HG03354 (cell line): ENCODE measurements around the gene SOX8.

Experiments used
- ATAC-seq: cut with Tn5 transposase; IDR thresholded peaks from one replicate; pipeline ENCODE4 v1.9.1; 2021; ENCODE audit warnings: mild to moderate bottlenecking; ENCODE audit not compliant: unreplicated experiment, poor library complexity, severe bottlenecking

SOX8 gene

GRCh38 chr16:999677-1000076 lies 18.1 kb downstream of the SOX8 start:
- no peak for ATAC-seq

- ATAC-seq: no peak
Measured at GRCh38 chr16:1000608-1001007, 19.0 kb downstream of the SOX8 start.

DNA sequence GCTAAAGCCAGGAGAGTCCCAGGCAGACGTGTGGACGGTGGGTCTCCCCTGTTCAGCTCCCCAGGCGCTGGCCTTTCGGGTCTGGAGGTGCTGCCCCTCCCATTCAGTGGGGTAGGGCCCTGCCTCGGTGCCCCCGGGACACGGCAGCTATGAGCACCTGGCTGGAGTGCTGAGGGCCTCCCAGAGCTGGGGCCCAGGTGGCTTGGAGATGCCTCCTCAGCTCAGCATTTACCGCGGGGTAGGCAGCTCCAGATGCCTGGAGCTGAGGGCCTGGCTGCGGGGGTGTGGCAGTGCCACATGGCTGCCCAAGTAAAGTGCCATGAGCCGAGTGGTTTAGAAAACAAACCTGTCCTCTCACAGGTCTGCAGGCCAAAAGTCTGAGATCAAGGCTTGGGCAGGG lies 19.5 kb downstream of the SOX8 start:
- ATAC-seq: no peak

- no peak for ATAC-seq
Measured at GRCh38 chr16:1002399-1003166, 21.0 kb downstream of the SOX8 start.

DNA sequence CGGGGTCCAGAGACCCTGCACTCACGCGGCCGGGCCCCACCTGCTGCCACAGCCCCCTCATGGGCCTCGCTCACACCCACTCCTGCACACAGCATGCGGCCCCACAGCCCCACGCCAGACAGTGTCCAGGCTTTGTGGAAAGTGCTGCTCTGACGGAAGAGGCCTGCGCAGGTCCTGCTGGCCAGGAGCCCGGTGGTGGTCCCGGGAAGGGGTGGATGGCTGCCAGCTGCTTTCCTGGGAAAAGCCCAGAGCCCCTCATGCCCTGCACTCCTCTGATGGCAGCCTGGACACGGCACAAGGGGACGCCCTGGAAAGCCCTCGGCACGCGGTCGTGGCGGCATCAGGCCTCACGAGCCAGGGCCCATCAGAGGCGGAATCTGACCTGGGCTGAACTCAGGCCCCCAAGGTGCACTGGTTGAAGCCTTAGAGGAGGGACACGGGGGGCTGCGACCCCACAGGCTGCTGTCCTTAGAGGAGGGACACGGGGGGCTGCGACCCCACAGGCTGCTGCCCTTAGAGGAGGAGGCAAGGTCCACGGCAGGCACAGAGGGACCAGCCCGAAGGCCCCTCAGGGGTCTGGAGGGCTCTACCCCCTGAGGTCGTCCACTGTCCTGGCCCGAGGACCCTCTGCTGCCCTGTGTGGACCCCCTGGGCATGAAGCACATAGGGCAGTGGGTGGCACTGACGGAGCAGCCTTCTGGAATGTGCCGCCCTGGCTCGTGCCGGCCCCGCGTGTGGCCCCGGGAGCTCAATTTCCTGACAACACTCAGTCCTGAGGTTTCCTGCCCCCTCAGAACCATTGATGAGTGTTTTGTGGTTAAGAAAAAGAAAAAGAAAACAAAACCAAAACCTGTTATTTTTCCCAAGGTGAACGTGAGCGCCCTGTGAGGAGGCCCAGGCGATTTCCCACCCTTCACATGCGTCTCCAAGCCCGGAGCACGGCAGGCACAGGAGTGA lies 22.1 kb downstream of the SOX8 start:
- ATAC-seq: no peak

DNA sequence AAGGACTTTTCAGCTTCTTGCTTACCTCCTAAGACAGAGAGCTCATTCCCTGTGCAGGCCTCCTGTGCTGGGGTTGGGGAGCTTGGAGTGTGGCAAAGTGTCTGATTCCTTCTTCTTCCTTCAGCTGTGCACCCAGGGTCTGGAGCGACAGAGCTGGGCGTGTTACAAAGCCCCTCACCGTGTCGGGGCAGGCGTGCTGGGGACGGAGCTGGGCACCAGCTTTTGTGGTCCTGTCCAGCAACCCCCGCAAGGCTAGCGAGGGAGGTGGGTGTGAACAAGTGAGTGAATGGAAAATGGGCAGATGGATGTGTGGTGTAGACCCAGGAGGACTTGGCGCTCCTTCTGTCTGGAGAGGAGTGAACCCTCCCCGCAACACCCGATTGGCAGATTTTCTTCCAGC lies 23.7 kb downstream of the SOX8 start:
- ATAC-seq: no peak

- no peak for ATAC-seq
Measured at GRCh38 chr16:1006781-1007180, 25.2 kb downstream of the SOX8 start.

DNA sequence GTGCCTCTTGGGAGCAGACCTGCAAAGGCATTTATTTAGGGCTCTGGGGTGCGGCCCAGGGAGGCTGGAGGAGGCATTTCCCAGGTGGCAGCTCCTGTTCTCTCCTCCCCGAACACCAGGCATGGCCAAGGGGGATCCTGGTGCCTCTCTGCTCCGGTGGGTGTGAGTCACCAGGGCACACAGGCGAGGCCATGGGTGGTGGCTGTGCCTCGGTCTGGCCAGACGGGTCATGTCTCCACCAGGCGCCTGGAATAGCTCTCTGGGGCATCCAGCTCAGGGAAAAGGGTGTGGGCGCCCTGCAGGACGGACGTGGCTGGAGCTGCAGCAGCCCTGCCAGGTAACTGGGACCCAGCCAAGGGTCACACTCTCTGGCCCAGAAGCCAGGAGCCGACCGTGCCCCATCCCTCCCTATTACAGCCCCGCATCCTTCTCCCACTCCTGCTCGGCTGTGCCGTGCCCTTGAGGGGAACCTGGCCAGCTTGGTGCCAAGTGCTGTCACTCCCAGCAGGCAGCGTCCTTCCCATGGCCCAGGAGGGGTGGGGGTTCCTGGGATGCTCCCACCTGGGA lies 25.8 kb downstream of the SOX8 start:
- ATAC-seq: no peak

GRCh38 chr16:1008085-1008484 lies 26.5 kb downstream of the SOX8 start:
- no peak for ATAC-seq

GRCh38 chr16:1009358-1010150 lies 28.0 kb downstream of the SOX8 start:
- no peak for ATAC-seq

GRCh38 chr16:1010251-1010650 lies 28.7 kb downstream of the SOX8 start:
- no peak for ATAC-seq

- ATAC-seq: no peak
Measured at GRCh38 chr16:1010815-1011214, 29.2 kb downstream of the SOX8 start.

DNA sequence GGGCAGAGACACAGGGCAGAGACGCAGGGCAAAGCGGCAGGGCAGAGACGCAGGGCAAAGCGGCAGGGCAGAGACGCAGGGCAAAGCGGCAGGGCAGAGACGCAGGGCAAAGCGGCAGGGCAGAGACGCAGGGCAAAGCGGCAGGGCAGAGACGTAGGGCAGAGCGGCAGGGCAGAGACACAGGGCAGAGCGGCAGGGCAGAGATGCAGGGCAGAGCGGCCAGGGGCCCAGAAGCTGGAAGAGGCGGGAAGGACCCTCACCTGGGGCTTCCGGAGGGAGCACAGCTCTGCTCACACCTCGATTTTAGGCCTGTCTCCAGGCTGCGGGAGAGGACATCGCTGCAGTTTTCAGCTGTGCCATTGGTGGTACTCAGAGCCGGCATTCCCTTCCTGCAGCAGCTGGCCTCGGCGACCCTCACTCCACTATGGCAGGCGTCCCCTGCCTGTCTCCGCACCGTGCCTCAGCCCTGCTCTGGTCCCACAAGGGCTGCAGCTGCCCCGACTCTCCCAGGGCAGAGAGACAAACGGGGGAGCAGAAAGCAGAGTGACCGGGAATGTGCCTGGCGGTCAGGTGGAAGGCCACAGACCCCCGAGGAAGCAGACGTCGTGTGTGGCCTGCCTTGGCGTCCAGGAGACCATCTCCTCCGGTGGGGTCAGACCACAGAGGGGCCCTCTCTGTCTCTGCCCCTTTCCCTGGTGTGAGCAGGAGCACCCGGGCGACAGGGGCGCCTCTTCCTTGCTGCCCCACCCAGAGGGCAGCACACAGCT lies 29.9 kb downstream of the SOX8 start:
- no peak for ATAC-seq

DNA sequence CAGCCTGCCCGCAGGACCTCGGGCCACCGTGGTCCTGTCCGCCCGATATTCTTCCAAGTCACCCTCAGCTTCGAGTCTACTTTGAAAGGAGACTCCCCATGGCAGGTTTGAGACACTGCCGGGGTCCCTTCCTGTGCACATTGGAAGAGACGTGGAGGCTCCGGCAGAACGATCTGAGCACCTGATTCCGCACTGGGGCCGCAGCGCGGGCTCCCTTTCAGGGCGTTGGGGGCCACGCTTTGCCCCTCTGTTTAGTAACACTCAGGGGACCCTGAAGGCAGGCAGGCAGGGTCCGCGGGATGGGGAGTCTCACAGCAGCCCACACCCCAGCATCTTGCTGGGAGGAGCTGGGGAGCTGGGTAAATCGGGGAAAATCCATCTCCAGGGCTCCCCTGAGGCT lies 30.6 kb downstream of the SOX8 start:
- ATAC-seq: no peak

- no peak for ATAC-seq
Measured at GRCh38 chr16:1012722-1013592, 31.4 kb downstream of the SOX8 start.

DNA sequence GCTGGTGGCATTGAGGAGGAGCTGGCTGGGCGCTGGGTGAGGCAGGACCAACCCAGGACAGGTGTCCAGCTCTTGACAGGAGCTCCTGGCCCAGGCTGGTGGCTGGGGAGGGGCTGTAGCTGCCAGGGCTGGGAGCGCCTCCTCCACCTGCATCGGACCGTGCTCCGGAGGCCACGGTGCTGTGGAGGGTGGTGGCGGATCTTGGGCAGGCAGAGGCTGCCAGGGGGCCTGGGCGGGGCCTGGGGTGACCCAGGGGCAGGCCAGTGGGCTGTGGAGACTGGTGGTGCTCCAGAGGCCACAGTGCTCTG lies 32.0 kb downstream of the SOX8 start:
- no peak for ATAC-seq

DNA sequence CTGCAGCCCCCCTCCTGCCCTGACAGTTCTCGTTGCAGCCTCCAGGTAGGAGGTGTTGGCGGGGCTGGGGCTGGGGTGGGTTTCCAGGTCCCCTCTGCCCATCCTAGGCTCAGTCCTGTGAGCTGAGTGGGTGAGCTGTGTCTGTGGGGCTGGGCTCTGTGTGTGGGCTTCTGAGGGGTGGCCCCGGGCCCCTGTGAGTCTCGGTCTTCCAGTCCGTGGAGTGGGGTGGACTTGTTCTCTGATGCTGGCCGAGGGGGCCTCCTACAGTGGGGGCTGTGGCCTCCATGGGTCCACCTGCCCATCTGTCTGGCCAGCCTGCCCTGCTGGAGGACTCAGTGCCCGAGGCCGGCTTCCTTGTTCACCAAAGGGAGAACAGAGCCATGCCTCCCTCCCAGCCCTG lies 32.7 kb downstream of the SOX8 start:
- ATAC-seq: no peak

DNA sequence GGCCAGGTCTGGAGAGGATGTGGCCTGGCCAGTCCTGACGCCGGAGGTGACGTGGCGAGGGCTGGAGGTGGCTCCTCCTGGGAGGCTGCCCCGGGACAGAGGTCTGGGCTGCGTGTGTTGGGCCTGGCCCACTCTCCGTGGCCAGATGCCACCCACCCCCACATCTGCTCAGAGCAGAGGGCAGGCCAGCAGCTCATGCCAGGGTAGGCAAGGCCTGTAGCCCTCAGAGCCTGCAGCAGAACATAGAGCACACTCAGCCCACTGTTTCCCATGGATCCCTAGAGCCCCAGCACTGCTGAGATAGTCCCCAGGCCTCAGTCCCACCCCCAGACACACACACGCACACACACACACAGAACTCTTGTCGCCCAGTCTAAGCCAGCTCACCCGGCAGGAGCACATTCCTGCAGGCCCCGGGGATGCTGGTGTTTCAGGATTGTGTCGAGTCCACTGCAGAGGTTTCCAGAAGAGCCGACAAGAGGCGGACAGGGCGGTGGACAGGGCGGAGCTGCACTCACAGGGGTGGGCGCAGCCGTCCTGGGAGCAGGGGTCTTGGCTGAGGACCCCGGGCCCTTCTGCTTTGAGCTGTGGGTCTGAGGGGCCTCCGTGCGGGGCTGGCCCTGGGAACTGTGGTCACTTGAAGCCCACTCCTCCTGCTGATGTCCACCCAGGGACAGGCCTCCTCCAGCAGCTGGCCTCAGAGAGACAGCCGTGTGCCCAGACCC lies 33.4 kb downstream of the SOX8 start:
- ATAC-seq: no peak
